Psoas muscle (tissue), 8 donors: ENCODE measurements around the gene CYP1B1. TPM values are rescaled to one million over a fixed set of nuclear protein-coding genes. Genes with fewer than 3 reads are reported as not detected.

Source experiments
- ATAC-seq, 4 donors: fragments of 200-7000 bp; cut with Tn5 transposase; one replicate each; pipeline ENCODE4 v1.9.1; 2020; ENCODE audit warnings: moderate library complexity in 3 of 4, mild to moderate bottlenecking in 2 of 4
- DNase-seq, 2 donors: peaks; one replicate each; pipeline ENCODE4 v3.0.0-alpha.2; 2020
- H3K27ac ChIP-seq: fragments of 200-600 bp; one replicate; pipeline ENCODE4 v1.8.0; 2022
- H3K27me3 ChIP-seq, 3 donors: fragments of 200-600 bp in 1 of 3; one replicate each; pipeline versions ENCODE4 v1.6.1 to v1.8.0; 2013 to 2022; ENCODE audit warnings: low read length in 2 of 3, mild to moderate bottlenecking in 2 of 3, moderate library complexity in 1 of 3; ENCODE audit not compliant: insufficient read depth in 3 of 3
- H3K36me3 ChIP-seq, 2 donors: fragments of 200-600 bp in 1 of 2; one replicate each; pipeline versions ENCODE4 v1.6.1 to v1.8.0; 2013 to 2022; ENCODE audit warnings: low read depth in 1 of 2, mild to moderate bottlenecking in 1 of 2, moderate library complexity in 1 of 2; ENCODE audit not compliant: insufficient read depth in 1 of 2
- H3K4me1 ChIP-seq: fragments of 200-600 bp; one replicate; pipeline ENCODE4 v1.8.0; 2022
- H3K4me3 ChIP-seq: fragments of 200-600 bp; one replicate; pipeline ENCODE4 v1.8.0; 2022; ENCODE audit warnings: mild to moderate bottlenecking
- H3K9me3 ChIP-seq: fragments of 200-600 bp; one replicate; pipeline ENCODE4 v1.8.0; 2022
- WGBS, 3 donors: extraction: QIAGEN DNeasy Blood & Tissue Kit; methylation state at CpG; one replicate each; pipeline versions ENCODE4 v1.1.6 to v1.1.7; 2013; 5-methylcytosine and 5-hydroxymethylcytosine counted together
- intact Hi-C, 2 donors: fragments of 100-400 bp; cut with DNase I; formaldehyde crosslinking; loops; one replicate each; pipeline versions ENCODE4 v1.11.0 to v1.14.2; 2022
- polyA plus RNA-seq, 3 donors: library from polyadenylated mRNA; stranded (reverse); fragments of 200-250 nt; gene quantifications; one replicate each; pipeline ENCODE4 v1.2.3, GENCODE V29; 2013
- total RNA-seq, 4 donors: library from RNA; stranded (reverse); fragmentation: NEBNext Ultra II Directional in 2 of 4; extraction: Animal tissue kit (Norgen Biotek cat#: 25700) in 2 of 4; gene quantifications; one replicate each; pipeline versions ENCODE4 v1.2.1 to v1.2.4, GENCODE V29; 2021 to 2023
- TF ChIP-seq, protein P1 (sequence below): fragments of 200-600 bp; IDR thresholded peaks from one replicate; pipeline ENCODE4 v1.8.0; 2022; ENCODE audit warnings: antibody characterized with exemption
- donor health status: healthy with polysubstance abuse.
- donor health status: DM: no; HTN: no; CAD: no; lungs with moderate emphysema.
- donor health status: Bipolar disorder and iron deficiency.
- donor health status: healthy.
- donor health status: DM: yes; HTN: yes; CAD: no.
- donor health status: DM: no; HTN: no; CAD: no.
- donor health status: DM: no; HTN: no; CAD: no.
- donor health status: DM: yes; HTN: yes; CAD: no.

CYP1B1 gene
- total and polyA plus RNA-seq, 7 donors, result 1.1 to 53.1 (median 6.8) TPM

DNA sequence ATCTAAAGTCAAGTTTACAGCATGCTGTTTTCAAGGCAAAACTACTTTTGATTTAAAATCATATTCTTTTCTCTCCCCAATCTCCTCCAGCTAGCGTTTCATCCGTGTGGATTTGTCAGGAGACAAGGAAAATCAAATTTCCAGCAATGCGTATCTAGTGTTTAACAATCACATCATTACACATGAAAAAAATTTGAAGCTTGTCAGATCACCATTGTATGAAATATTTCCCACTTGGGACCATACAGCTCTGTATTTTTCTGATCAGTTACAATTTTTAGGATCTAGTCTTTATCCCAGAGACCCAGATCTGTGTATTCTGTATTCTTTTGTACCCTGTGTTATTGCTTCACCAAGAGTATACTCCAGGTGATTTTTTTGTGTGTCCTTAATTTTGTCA lies 28.6 kb upstream of the CYP1B1 start:
- ATAC-seq (no peak), DNase-seq (no peak)
- no peak overlapping the region for H3K4me3 ChIP-seq
- TF ChIP-seq, protein P1, sequence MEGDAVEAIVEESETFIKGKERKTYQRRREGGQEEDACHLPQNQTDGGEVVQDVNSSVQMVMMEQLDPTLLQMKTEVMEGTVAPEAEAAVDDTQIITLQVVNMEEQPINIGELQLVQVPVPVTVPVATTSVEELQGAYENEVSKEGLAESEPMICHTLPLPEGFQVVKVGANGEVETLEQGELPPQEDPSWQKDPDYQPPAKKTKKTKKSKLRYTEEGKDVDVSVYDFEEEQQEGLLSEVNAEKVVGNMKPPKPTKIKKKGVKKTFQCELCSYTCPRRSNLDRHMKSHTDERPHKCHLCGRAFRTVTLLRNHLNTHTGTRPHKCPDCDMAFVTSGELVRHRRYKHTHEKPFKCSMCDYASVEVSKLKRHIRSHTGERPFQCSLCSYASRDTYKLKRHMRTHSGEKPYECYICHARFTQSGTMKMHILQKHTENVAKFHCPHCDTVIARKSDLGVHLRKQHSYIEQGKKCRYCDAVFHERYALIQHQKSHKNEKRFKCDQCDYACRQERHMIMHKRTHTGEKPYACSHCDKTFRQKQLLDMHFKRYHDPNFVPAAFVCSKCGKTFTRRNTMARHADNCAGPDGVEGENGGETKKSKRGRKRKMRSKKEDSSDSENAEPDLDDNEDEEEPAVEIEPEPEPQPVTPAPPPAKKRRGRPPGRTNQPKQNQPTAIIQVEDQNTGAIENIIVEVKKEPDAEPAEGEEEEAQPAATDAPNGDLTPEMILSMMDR, result no peak
- H3K9me3 ChIP-seq, result peaks cover 7% of the 10 kb centered on the region
- H3K27me3 ChIP-seq, result no peaks in the 10 kb centered on the region
- H3K4me1 ChIP-seq, result no peaks in the 10 kb centered on the region
- WGBS, 3 donors, result 87 to 95% (median 90%) methylated on average over 3 of the region's 3 CpGs
- H3K36me3 ChIP-seq, result no peaks in the 10 kb centered on the region
- no peak overlapping the region for H3K27ac ChIP-seq
- intact Hi-C loops, result no loop called here

DNA sequence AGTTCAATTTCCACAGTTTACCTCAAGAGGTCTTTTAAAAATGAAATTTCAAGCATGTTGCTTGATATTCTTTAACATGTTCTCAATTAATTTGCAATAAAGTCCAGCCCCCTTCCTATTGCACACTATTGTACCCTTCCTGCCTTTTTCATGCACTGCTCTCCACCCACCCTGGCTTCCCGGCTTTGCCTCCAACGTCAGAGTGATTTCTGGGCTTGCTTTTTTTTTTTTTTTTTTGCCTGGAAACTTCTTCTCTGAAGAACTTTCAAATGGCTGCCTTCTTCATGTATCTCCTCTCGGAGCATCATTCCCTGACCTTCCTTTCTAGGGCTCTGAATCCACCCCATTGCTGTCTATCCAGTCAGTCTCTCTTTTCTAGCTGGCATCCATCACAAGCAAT lies 24.4 kb upstream of the CYP1B1 start:
- peaks cover 0 to 26% (median 0%) of the 10 kb centered on the region in 3 donors for H3K27me3 ChIP-seq
- WGBS, 3 donors, result 53 to 71% (median 62%) methylated on average over 3 of the region's 3 CpGs
- peaks cover 6% of the 10 kb centered on the region for H3K4me1 ChIP-seq
- TF ChIP-seq, protein P1, result no peak
- no peak overlapping the region for H3K27ac ChIP-seq
- H3K4me3 ChIP-seq, result no peak overlapping the region
- no peaks in the 10 kb centered on the region for H3K36me3 ChIP-seq
- intact Hi-C loops, result no loop called here
- no peak for DNase-seq
- peaks cover 7% of the 10 kb centered on the region for H3K9me3 ChIP-seq
- ATAC-seq, result no peak

DNA sequence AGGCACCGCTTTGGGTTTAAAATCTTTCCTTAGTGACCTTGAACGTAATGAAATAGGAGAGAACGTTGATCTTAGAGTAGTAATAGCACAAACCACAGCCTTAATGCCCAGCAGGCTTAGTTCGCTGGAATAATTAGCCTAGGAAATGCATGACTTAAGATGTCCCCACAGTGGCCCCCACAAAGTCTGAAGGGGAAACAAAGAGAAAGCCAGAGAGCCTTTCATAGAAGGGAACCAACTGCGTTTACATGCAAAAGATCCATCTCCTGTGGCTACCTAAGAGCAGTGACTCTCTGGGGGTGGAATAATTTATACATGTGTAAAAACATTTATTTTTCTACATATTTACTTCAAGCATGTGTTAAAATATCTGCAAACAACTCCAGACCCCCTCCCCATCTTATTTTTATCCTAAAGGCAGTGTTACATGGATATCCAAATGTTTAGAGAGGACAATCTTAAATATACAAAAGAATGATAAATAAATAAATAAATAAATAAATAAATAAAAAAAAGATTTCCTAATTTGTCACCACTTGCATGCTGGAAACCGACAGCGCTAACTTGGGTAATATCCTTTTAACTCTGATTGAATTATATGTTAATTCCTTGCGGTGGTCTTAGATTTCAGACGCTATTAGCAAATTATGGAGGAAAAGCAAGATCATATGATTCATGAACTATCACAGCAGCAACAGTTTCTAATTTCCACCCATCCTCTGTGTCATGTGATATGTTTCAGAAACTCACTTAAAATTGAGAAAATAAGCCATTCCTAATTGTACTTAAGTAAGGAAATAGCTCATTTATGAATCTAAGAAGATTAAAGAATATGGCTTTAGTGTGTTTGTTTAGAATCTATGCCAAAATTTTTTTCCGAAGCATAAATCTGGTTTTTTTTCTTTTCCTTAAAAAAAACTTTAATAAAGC lies 23.4 kb upstream of the CYP1B1 start:
- peak overlapping the region; percentile 39 for H3K4me3 ChIP-seq
- intact Hi-C loops, result no loop called here
- DNase-seq, result no peak
- peaks cover 6% of the 10 kb centered on the region for H3K4me1 ChIP-seq
- ATAC-seq, result no peak
- 57 to 63% (median 62%) methylated on average over 10 of the region's 10 CpGs for WGBS, 3 donors
- peaks cover 0 to 27% (median 0%) of the 10 kb centered on the region in 3 donors for H3K27me3 ChIP-seq
- no peak overlapping the region for H3K27ac ChIP-seq
- H3K9me3 ChIP-seq, result peaks cover under 1% of the 10 kb centered on the region
- TF ChIP-seq, protein P1, result no peak
- no peaks in the 10 kb centered on the region for H3K36me3 ChIP-seq

DNA sequence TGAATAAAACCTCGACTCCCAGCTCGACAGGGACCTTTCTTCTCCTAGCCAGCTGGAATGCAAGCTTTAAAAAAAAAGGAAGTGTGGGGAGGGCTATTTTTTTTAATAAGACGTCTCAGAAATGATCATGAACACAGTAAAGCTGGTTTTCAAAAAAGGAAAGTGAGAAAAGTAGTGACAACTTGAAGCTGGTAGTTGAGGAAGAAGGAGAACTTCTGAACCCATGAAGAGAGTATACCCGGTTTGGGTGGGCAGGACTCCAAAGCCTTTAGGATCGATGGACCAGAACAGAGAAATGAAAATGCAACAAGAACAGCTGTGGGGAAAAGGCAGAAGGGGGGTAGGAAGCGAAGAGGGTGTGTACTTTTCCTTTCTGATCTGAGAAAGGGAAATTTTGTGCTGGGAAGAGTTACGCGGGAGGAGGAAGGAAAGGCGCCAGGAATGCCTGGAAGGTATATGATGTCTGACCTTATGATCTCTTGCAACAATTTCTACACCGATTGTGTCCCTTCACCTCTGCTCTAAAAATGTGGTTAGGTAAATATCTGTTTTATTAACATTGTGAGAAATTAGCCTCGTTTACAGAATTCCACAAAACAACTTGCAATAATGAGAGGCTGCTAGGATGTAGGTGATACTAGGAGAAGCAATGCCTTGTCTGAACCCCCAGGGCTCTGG lies 22.6 kb upstream of the CYP1B1 start:
- ATAC-seq, result no peak
- intact Hi-C loops, result no loop called here
- no peaks in the 10 kb centered on the region for H3K36me3 ChIP-seq
- H3K4me1 ChIP-seq, result peaks cover 6% of the 10 kb centered on the region
- H3K27me3 ChIP-seq, result peaks cover 0 to 27% (median 0%) of the 10 kb centered on the region in 3 donors
- 8 to 21% (median 18%) methylated on average over 11 of the region's 11 CpGs for WGBS, 3 donors
- H3K4me3 ChIP-seq, result peak overlapping the region; percentile 39
- no peak for DNase-seq
- H3K27ac ChIP-seq, result peak overlapping the region; percentile 56
- no peaks in the 10 kb centered on the region for H3K9me3 ChIP-seq
- TF ChIP-seq, protein P1, result no peak
